Stimulated activated CD4-positive, alpha-beta T cell treated with anti-CD3 and anti-CD28 coated beads, TNF-alpha, amount 100 ng/mL, for 48 hours (primary cell): Measurements from ENCODE around the gene ACTN4.
"Not testable (repeated sequence)": the region's sequence is repeated elsewhere in the genome, so short reads cannot be mapped to it uniquely, and the experiment has no call there.

Experiments
- DNase-seq, 3 donors: peaks; one replicate each; pipeline ENCODE4 v3.0.0-alpha.2; 2020; ENCODE audit warnings: low read depth in 3 of 3

ACTN4 gene

DNA sequence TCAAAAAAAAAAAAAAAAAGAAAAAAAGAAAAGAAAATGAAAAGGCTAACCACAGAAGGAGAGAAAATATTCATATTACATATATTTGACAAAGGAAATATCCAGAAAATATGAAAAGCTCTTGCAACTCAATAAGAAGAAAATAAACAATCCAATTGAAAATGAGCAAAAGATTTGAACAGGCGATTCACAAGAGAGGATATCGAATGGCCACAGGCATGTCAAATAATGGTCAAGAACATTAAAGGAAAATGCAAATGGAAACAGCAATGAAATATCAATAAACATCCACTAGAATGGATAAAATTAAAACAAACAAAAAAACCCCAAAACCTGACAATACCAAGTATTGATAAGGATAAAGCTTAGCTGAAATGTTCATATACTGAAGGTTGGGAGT is 117.8 kb downstream of the ACTN4 start:
- DNase-seq, result no peak

DNA sequence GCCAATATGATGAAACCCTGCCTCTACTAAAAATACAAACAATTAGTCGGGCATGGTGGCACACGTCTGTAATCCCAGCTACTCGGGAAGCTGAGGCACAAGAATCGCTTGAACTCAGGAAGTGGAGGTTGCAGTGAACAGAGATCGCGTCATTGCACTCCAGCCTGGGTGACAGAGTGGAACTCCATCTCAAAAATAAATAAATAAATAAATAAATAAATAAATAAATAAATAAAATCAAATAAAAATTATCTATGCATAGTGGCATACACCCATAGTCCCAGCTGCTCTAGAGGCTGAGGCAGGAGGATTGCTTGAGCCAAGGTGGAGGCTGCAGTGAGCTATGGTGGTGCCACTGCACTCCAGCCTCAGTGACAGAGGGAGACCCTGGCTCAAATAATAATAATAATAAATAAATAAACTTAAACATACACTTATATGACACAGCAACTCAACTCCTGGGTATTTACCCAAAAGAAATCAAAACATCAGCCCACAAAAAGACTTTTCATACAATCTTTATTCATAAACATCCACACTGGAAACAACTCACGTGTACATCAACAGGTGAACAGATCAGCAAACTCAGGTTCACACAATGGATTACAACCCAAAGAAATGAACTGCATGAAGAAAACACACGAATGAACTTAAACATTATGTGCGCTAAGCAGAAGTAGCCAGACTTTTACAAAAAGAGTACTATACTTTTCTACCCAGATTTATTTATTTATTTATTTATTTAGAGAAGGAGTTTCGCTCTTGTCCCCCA is 119.0 kb downstream of the ACTN4 start:
- DNase-seq, result no peak

DNA sequence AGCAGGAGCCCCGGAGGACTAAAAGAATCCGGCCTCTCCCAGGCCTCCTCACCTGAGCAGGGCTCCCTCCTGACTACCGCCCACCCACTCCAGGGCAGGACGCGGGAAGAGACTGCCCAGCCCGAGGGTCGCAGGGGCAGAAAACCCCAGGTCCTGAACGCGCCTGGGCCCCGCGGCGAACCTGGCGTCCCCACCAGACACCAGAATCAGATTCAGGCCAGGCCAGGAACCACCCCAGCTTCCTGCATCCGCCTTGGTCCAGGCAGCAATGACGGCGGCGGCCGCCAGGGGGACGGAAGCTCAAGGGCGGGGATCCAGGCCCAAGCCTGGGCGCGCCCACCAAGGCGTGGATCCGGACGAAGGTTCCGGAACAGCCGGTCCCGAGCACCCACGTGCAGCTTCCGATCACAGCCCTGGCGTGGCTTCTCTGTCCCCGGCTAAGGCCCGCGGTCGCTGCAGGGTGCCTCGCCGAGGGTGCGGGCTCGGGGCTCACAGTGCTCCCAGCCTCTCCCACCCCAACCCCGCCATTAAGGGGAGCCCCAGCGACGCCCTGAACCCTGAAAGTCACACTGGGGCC is 122.3 kb downstream of the ACTN4 start:
- peak; percentile 76 to 84 (median 80) for DNase-seq

DNA sequence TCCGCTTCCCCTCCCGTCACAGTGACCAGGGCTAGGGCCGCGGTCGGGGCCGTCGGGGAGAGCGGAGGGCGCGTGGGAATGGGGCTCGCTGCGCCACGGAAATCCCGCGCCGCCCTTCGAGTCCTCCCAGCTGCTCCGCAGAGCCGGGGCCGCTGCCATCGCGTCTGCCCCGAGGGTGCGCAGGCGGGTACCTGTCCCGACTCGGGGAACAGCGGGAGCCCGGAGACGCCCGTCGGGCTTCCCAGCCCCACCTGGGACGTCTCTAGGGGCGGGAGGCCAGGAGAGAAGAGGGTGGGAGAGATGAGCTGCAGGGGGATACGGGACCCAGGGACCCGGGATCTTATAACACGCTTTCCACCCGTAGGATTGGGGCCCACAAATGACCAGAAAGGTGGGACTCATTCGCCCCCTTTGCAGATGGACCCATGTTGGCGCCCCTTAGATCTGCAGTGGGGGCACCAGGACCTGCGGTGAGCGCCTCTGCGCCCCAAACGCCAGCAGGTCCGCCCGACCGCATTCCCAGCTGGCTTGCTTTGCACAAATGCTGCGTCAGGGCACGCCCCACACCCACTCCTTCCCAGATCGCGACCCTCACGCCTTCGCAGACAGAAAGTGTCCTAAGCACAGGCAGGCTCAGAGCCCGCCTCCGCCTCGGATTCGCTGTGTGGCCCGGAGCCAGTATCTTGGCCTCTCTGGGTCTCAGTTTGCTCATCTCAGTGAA is 122.9 kb downstream of the ACTN4 start:
- not testable (repeated sequence) for DNase-seq

GRCh38 chr19:38770949-38771275 is 123.5 kb downstream of the ACTN4 start:
- DNase-seq, result not testable (repeated sequence)

DNA sequence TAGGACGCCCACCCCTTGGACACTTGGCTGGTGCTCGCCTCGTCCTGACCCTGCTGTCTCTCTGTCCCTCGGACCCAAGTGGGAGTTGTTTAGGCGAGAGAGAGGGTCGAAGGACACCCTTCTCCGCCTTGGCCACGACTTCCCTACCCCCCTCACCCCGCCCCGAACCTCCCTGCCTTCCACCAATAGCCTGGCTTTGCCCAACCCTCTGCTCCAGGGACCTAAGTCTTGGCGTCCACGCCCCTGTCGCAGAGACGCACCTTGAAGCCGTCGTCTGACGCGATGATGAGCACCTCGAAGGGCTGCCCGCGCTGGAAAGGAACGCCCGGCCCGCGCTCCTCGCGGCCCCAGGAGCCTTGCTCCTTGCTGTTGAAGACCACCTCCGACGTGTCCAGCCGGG is 124.1 kb downstream of the ACTN4 start:
- DNase-seq, result not testable (repeated sequence)

- DNase-seq, result no peak
These were observed 126.2 kb downstream of the ACTN4 start, which contains the start of gene LGALS7 for GRCh38 chr19:38773469-38774177. TSS of gene LGALS7 (minus strand) at chr19:38773517. CDS start at chr19:38773492, 25 bp downstream.

DNA sequence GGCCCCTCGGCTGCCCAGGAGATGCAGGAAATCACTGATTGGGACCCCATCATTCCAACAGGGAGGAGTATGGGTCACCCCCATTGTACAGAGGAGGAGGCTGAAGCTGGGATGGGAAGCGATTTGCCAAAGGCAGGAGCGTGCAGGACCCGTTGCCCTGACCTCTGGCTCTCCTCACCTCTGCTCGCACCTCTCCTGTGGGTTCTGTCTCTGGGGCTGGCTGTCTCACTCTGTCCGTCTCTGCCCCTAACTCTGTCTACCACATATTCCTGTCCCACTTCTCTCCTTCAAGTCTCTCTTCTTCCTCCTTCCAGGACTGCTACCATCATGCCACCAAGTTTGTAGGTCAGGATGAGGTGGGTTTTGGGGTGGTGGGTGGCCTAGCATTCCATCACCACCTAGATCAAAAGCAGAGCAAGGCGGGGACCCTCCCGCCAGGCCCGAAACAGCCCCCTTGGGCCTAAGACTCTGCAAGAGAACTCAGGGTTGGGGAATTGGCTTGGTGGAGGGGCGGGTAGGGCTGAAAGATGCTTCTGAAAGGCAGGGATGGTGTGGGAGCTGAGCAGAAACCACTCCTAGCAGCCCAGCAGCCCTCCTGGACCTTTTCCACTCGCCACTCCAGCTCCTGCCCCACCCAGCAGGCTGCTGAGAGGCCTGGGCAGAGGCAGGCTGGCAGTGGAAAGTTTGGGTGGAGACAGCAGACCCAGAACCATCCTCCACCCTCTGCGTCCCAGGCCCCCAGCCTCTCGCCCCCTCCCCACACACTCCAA is 126.9 kb downstream of the ACTN4 start:
- DNase-seq, result no peak

DNA sequence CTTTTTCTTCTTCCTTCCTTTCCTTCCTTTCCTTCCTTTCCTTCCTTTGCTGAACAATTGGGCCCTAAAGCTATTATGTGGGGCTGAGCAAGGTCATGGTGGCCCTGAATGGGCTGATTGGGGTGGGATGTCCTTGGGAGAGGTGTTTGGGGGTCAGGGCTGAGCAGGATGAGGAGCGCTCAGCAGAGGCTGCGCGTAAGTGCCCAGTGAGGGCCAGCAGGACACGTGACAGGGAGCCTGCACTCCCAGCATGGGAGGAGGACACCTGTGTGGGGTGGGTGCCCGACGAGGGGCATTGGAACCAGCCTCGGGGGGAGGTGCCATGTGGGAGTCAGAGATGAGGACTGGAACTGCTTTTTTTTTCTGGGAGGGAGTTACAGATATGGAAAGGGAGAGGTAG is 131.3 kb downstream of the ACTN4 start:
- no peak for DNase-seq

DNA sequence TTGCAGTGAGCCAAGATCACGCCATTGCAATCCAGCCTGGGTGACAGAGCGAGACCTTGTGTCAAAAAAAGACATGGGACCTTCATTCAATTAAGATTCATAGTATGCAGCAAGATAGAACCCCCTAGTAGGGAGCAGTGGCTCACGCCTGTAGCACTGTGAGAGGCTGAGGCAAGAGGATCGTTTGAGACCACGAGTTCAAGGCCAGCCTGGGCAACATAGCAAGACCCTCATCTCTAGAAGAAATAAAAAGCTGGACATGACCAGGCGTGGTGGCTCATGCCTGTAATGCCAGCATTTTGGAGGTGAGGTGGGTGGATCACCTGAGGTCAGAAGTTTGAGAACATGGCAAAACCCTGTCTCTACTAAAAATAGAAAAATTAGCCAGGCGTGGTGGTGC is 133.0 kb downstream of the ACTN4 start:
- no peak for DNase-seq

DNA sequence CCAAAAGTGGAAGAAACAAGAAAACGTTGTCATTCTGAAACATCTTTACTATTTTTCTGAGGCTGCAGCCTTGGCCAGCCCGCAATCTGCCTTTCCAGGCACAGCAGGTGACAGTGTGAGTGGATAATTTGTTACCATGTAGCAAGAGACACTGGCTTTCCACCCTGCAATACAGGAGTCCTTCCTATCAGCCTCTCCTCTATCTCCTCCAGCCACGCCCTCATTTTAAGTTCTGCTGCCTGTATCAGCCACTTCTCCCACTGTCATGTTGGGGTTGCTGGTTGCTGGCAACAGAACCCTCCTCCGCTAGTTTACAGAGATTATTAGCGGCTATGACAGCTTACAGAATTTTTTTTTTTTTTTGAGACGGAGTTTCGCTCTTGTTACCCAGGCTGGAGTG is 133.6 kb downstream of the ACTN4 start:
- no peak for DNase-seq
